ENCODE results near the gene RNF125. TPM values are rescaled to one million over a fixed set of nuclear protein-coding genes. Genes with fewer than 3 reads are reported as not detected.

RNF125 gene
- polyA plus RNA-seq, 1 of the 3 experiments (the other 2 are of a cell fraction) = 0.05 TPM

GRCh38 chr18:32111706-32112105 lies 93.1 kb downstream of the RNF125 start:
- Histone ChIP-seq H3K79me2 (ENCODE audit: insufficient read depth) (peaks cover 84% of the 10 kb centered on the region), H3K36me3 (replicated peaks in 1 of 2; ENCODE audit: control insufficient read depth in 1 of 2, insufficient read depth in 2 of 2, low read length in 1 of 2) (peaks cover 6 to 16% of the 10 kb centered on the region in 2 experiments), H3K4me2 (no peak overlapping the region), H3K9ac (no peak overlapping the region), H3K27me3 (ENCODE audit: insufficient read depth) (no peaks in the 10 kb centered on the region), H3K27ac (ENCODE audit: low read depth in 2 of 2, low read length in 1 of 2) (no peak overlapping the region), H4K20me1 (ENCODE audit: insufficient read depth) (peaks cover 22% of the 10 kb centered on the region), H3K9me2 (no peaks in the 10 kb centered on the region), H3K4me1 (ENCODE audit: control insufficient read depth in 1 of 2, insufficient read depth in 2 of 2, low read depth in 1 of 2, low read length in 1 of 2) (no peaks in the 10 kb centered on the region), H3F3A (replicated peaks; ENCODE audit: insufficient read depth) (no peaks in the 10 kb centered on the region), H3K4me3 (ENCODE audit: low read depth in 2 of 2, low read length in 1 of 2) (no peak overlapping the region), H2AFZ (ENCODE audit: low read depth) (no peak overlapping the region), H3K9me3 (no peaks in the 10 kb centered on the region)
- no peak for DNase-seq
- POLR2A ChIA-PET = interaction anchor here (0.7 to 0.9 kb wide), 2 partner anchors 16 to 20 kb away, joined by 3 read pairs; partner anchors contain the start of gene RNF138
- WGBS (ENCODE audit: low lambda C conversion rate) = 96% methylated on average over 3 of the region's 3 CpGs
- CTCF ChIA-PET = interaction anchor here (0.6 kb wide), 1 partner anchor 11 kb away, joined by 3 read pairs; no protein-coding TSS in a partner anchor
- TF ChIP-seq YY1 (IDR thresholded peaks at IDR 0.05; ENCODE audit: low read depth) (no peak), RFX5 (IDR thresholded peaks at IDR 0.05; ENCODE audit: low read length) (no peak), GABPA (IDR thresholded peaks at IDR 0.05; ENCODE audit: low read depth) (no peak), JUND (IDR thresholded peaks at IDR 0.05) (no peak), USF2 (IDR thresholded peaks at IDR 0.05; ENCODE audit: borderline replicate concordance, low read depth, low read length) (no peak), CTCF (IDR thresholded peaks at IDR 0.05) (no peak), NFIC (IDR thresholded peaks at IDR 0.05; ENCODE audit: borderline replicate concordance) (no peak), NRF1 (IDR thresholded peaks at IDR 0.05; ENCODE audit: low read depth, low read length) (no peak), EZH2phosphoT487 (IDR thresholded peaks at IDR 0.05; ENCODE audit: borderline replicate concordance, low read depth) (no peak)
- TF ChIP-seq, protein P1, sequence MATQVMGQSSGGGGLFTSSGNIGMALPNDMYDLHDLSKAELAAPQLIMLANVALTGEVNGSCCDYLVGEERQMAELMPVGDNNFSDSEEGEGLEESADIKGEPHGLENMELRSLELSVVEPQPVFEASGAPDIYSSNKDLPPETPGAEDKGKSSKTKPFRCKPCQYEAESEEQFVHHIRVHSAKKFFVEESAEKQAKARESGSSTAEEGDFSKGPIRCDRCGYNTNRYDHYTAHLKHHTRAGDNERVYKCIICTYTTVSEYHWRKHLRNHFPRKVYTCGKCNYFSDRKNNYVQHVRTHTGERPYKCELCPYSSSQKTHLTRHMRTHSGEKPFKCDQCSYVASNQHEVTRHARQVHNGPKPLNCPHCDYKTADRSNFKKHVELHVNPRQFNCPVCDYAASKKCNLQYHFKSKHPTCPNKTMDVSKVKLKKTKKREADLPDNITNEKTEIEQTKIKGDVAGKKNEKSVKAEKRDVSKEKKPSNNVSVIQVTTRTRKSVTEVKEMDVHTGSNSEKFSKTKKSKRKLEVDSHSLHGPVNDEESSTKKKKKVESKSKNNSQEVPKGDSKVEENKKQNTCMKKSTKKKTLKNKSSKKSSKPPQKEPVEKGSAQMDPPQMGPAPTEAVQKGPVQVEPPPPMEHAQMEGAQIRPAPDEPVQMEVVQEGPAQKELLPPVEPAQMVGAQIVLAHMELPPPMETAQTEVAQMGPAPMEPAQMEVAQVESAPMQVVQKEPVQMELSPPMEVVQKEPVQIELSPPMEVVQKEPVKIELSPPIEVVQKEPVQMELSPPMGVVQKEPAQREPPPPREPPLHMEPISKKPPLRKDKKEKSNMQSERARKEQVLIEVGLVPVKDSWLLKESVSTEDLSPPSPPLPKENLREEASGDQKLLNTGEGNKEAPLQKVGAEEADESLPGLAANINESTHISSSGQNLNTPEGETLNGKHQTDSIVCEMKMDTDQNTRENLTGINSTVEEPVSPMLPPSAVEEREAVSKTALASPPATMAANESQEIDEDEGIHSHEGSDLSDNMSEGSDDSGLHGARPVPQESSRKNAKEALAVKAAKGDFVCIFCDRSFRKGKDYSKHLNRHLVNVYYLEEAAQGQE (IDR thresholded peaks at IDR 0.05; ENCODE audit: low read depth, low read length) = no peak

- Histone ChIP-seq H3K27me3 (ENCODE audit: insufficient read depth) (no peaks in the 10 kb centered on the region), H3K36me3 (replicated peaks in 1 of 2; ENCODE audit: control insufficient read depth in 1 of 2, insufficient read depth in 2 of 2, low read length in 1 of 2) (peaks cover 11 to 21% of the 10 kb centered on the region in 2 experiments), H3F3A (replicated peaks; ENCODE audit: insufficient read depth) (no peaks in the 10 kb centered on the region), H3K27ac (ENCODE audit: low read depth in 2 of 2, low read length in 1 of 2) (no peak overlapping the region), H3K4me1 (ENCODE audit: control insufficient read depth in 1 of 2, insufficient read depth in 2 of 2, low read depth in 1 of 2, low read length in 1 of 2) (no peaks in the 10 kb centered on the region), H3K4me3 (ENCODE audit: low read depth in 2 of 2, low read length in 1 of 2) (no peak overlapping the region), H3K4me2 (no peak overlapping the region), H3K9ac (no peak overlapping the region), H3K9me3 (no peaks in the 10 kb centered on the region), H4K20me1 (ENCODE audit: insufficient read depth) (peaks cover 22% of the 10 kb centered on the region), H2AFZ (ENCODE audit: low read depth) (no peak overlapping the region), H3K9me2 (no peaks in the 10 kb centered on the region), H3K79me2 (ENCODE audit: insufficient read depth) (peaks cover 80% of the 10 kb centered on the region)
- WGBS (ENCODE audit: low lambda C conversion rate) = 97% methylated on average over 4 of the region's 4 CpGs
- CTCF ChIA-PET = interaction anchor here (1.0 kb wide), 1 partner anchor 45 kb away, joined by 4 read pairs; no protein-coding TSS in a partner anchor
- POLR2A ChIA-PET = no interaction called here
- DNase-seq = no peak
- TF ChIP-seq SIN3A (IDR thresholded peaks at IDR 0.05; ENCODE audit: borderline replicate concordance, low read depth, low read length) (no peak), EP300 (IDR thresholded peaks at IDR 0.05; ENCODE audit: borderline replicate concordance in 1 of 2, low read depth in 1 of 2, low read length in 1 of 2) (no peak), GABPA (IDR thresholded peaks at IDR 0.05; ENCODE audit: low read depth) (no peak), NFIC (IDR thresholded peaks at IDR 0.05; ENCODE audit: borderline replicate concordance) (no peak), CTCF (IDR thresholded peaks at IDR 0.05) (no peak), FOXM1 (IDR thresholded peaks at IDR 0.05; ENCODE audit: low read depth) (no peak), MAX (IDR thresholded peaks at IDR 0.05; ENCODE audit: low read depth) (no peak), ELF1 (IDR thresholded peaks at IDR 0.05) (no peak), FOXJ3 (CRISPR knock-in tag; IDR thresholded peaks at IDR 0.05) (no peak), POLR2AphosphoS5 (IDR thresholded peaks at IDR 0.05; ENCODE audit: low read depth, low read length) (no peak), RAD21 (IDR thresholded peaks at IDR 0.05; ENCODE audit: low read length) (no peak), TEAD4 (IDR thresholded peaks at IDR 0.05; ENCODE audit: borderline replicate concordance, insufficient read depth) (no peak), RCOR1 (IDR thresholded peaks at IDR 0.05; ENCODE audit: low read length) (no peak)
These were observed 94.2 kb downstream of the RNF125 start for GRCh38 chr18:32112826-32113225.
